C4-2B (cell line): ENCODE results near the gene HIVEP2.

ENCODE experiments used
- ZFX ChIP-seq: fragments of 450-650 bp; IDR thresholded peaks from 2 replicates; pipeline ENCODE4 v1.6.1; 2017
- TF ChIP-seq, protein P1 (sequence below): fragments of 450-650 bp; conservative IDR thresholded peaks from 2 replicates; pipeline ENCODE4 v1.5.1; 2017; ENCODE audit warnings: mild to moderate bottlenecking

DNA sequence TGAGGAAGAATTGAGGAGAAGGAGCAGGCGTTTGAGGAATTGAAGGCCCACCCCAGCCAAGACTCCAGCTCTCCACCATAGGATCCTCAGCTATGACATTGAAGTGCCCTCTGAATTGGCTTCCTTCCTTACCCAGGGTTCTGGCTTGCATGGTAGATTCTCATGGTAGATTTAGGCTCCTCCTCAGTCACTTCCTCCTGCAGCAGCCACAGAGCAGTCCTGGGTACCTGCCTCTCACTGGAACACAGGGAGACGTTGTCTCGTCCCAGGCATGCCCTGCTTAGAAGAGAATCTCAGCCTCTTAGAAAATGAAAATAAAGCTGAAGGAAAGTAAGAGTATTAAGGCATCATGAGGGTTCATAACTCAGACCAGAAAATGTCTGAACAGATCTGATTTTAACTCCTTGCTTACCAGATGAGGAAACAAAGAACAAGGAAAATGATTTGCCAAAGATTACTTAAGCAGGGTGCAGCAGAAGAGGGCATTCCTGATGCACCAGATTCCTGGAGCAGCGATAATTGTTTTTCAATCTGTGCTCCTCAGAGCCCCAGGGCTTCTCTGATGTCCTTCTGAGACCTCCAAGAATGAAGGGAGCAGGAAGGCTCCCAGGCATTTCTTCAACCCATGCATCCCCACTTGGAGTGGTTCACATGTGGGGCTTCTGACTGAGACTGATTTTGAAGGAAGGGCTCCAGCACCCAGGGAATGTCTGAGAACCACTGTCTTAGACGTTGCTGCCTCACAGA is 219.8 kb downstream of the HIVEP2 start:
- TF ChIP-seq, protein P1, sequence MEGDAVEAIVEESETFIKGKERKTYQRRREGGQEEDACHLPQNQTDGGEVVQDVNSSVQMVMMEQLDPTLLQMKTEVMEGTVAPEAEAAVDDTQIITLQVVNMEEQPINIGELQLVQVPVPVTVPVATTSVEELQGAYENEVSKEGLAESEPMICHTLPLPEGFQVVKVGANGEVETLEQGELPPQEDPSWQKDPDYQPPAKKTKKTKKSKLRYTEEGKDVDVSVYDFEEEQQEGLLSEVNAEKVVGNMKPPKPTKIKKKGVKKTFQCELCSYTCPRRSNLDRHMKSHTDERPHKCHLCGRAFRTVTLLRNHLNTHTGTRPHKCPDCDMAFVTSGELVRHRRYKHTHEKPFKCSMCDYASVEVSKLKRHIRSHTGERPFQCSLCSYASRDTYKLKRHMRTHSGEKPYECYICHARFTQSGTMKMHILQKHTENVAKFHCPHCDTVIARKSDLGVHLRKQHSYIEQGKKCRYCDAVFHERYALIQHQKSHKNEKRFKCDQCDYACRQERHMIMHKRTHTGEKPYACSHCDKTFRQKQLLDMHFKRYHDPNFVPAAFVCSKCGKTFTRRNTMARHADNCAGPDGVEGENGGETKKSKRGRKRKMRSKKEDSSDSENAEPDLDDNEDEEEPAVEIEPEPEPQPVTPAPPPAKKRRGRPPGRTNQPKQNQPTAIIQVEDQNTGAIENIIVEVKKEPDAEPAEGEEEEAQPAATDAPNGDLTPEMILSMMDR = no peak
- no peak for TF ChIP-seq ZFX
